NB4 (cell line): ENCODE results near the gene VDAC1.
"Not testable (repeated sequence)": the region's sequence is repeated elsewhere in the genome, so short reads cannot be mapped to it uniquely, and the experiment has no call there.

Experiments used
- MYC ChIP-seq: IDR thresholded peaks from 2 replicates; pipeline ENCODE4 v1.6.1; 2011; ENCODE audit warnings: low read depth, low read length
- POLR2A ChIP-seq: IDR thresholded peaks from 2 replicates; pipeline ENCODE4 v1.6.1; 2011; ENCODE audit warnings: mild to moderate bottlenecking; ENCODE audit not compliant: insufficient read length; ENCODE audit errors: extremely low read depth
- TF ChIP-seq, protein P1 (sequence below): IDR thresholded peaks from 2 replicates; pipeline ENCODE4 v1.6.1; 2011; ENCODE audit warnings: low read depth, low read length
- TF ChIP-seq, protein P2 (sequence below): IDR thresholded peaks from one replicate; pipeline ENCODE4 v1.5.1; 2012; ENCODE audit warnings: low read depth, low read length

DNA sequence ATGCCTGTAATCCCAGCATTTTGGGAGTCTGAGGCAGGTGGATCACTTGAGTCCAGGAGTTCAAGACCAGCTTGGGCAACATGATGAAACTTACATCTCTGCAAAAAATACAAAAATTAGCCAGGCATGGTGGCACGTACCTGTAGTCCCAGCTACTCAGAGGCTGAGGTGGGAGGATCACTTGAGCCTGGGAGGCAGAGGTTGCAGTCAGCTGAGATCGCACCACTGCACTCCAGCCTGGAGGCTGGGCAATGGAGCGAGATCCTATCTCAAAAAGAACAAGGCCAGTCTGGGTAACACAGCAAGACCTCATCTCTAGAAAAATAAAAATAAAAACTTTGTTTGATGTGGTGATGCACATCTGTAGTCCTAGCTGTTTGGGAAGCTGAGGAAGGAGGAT lies 67.1 kb downstream of the VDAC1 start:
- TF ChIP-seq, protein P1, sequence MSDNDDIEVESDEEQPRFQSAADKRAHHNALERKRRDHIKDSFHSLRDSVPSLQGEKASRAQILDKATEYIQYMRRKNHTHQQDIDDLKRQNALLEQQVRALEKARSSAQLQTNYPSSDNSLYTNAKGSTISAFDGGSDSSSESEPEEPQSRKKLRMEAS, result not testable (repeated sequence)
- TF ChIP-seq, protein P2, sequence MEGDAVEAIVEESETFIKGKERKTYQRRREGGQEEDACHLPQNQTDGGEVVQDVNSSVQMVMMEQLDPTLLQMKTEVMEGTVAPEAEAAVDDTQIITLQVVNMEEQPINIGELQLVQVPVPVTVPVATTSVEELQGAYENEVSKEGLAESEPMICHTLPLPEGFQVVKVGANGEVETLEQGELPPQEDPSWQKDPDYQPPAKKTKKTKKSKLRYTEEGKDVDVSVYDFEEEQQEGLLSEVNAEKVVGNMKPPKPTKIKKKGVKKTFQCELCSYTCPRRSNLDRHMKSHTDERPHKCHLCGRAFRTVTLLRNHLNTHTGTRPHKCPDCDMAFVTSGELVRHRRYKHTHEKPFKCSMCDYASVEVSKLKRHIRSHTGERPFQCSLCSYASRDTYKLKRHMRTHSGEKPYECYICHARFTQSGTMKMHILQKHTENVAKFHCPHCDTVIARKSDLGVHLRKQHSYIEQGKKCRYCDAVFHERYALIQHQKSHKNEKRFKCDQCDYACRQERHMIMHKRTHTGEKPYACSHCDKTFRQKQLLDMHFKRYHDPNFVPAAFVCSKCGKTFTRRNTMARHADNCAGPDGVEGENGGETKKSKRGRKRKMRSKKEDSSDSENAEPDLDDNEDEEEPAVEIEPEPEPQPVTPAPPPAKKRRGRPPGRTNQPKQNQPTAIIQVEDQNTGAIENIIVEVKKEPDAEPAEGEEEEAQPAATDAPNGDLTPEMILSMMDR, result not testable (repeated sequence)
- not testable (repeated sequence) for TF ChIP-seq POLR2A, MYC
